Breast epithelium (tissue), 4 donors: Measurements from ENCODE around the gene RRP8. TPM values are rescaled to one million over a fixed set of nuclear protein-coding genes. Genes with fewer than 3 reads are reported as not detected.

Source experiments
- DNase-seq, 2 donors: peaks; one replicate each; pipeline ENCODE4 v3.0.0-alpha.2; 2019; ENCODE audit warnings: low spot score in 2 of 2
- H3K27ac ChIP-seq, 2 donors: fragments of 200-600 bp; sonication (generic) in 1 of 2; one replicate each; pipeline ENCODE4 v1.5.1; 2016 to 2019; ENCODE audit warnings: mild to moderate bottlenecking in 1 of 2
- H3K27me3 ChIP-seq, 2 donors: fragments of 200-600 bp; sonication (generic) in 1 of 2; one replicate each; pipeline versions ENCODE4 v1.5.1 to v1.6.0; 2017 to 2019; ENCODE audit warnings: control low read depth in 1 of 2, mild to moderate bottlenecking in 1 of 2
- H3K36me3 ChIP-seq: fragments of 200-600 bp; one replicate; pipeline ENCODE4 v1.5.1; 2019
- H3K4me1 ChIP-seq, 2 donors: fragments of 200-600 bp; sonication (generic); one replicate each; pipeline ENCODE4 v1.5.1; 2016 to 2019; ENCODE audit warnings: control low read depth in 1 of 2
- H3K4me3 ChIP-seq, 3 donors: fragments of 200-600 bp; sonication (generic); 1 replicate in 2 of 3; 2 replicates in 1 of 3; pipeline ENCODE4 v1.5.1; 2016 to 2019; ENCODE audit warnings: mild to moderate bottlenecking in 3 of 3, moderate library complexity in 2 of 3
- H3K9me3 ChIP-seq, 2 donors: fragments of 200-600 bp; sonication (generic) in 1 of 2; one replicate each; pipeline ENCODE4 v1.5.1; 2016 to 2019; ENCODE audit warnings: control low read depth in 1 of 2
- CTCF ChIP-seq, 3 donors: fragments of 450-650 bp; IDR thresholded peaks; one replicate each; pipeline ENCODE4 v1.5.1; 2016 to 2017; ENCODE audit warnings: antibody characterized with exemption in 3 of 3, mild to moderate bottlenecking in 3 of 3, moderate library complexity in 3 of 3
- POLR2A ChIP-seq: fragments of 450-650 bp; IDR thresholded peaks from one replicate; pipeline ENCODE4 v1.6.1; 2016; ENCODE audit warnings: antibody characterized with exemption, mild to moderate bottlenecking, moderate library complexity
- POLR2AphosphoS5 ChIP-seq, 3 donors: sonication (generic); formaldehyde crosslinking; IDR thresholded peaks; one replicate each; pipeline ENCODE4 v1.6.1; 2017; ENCODE audit warnings: antibody characterized with exemption in 3 of 3
- intact Hi-C: fragments of 100-400 bp; cut with DNase I; formaldehyde crosslinking; loops from one replicate; pipeline ENCODE4 v1.15.1; 2023; ENCODE audit warnings: low total_unique reads
- total RNA-seq, 3 donors: library from RNA; depleted of rRNA; stranded (reverse); fragments of >200 nt; gene quantifications; one replicate each; pipeline ENCODE4 v1.1.0, GENCODE V29; 2016

The RRP8 gene
- total RNA-seq, 3 donors from 2014 or later: 8.8 to 22.2 (median 20.3) TPM

- intact Hi-C loops: no loop called here
- peaks cover 10 to 14% of the 10 kb centered on the region in 2 donors for H3K4me1 ChIP-seq
These were observed 33.1 kb upstream of the RRP8 start for GRCh38 chr11:6636480-6636879.

GRCh38 chr11:6635082-6635932, 31.9 kb upstream of the RRP8 start:
- H3K4me1 ChIP-seq: peaks cover 10 to 14% of the 10 kb centered on the region in 2 donors
- no peaks in the 10 kb centered on the region for H3K9me3 ChIP-seq
- H3K4me3 ChIP-seq: no peak overlapping the region
- no peaks in the 10 kb centered on the region for H3K36me3 ChIP-seq
- no peak for DNase-seq
- H3K27ac ChIP-seq: peak overlapping the region; percentile 63 to 70
- TF ChIP-seq CTCF (IDR thresholded peaks at IDR 0.05): no peak
- TF ChIP-seq POLR2A: no peak
- TF ChIP-seq POLR2AphosphoS5 (IDR thresholded peaks at IDR 0.05): peak in 2 of 3 donors; percentile 75 to 76
- intact Hi-C loops: no loop called here
- no peaks in the 10 kb centered on the region for H3K27me3 ChIP-seq

More at GRCh38 chr11:6636480-6636879, 33.1 kb upstream of the RRP8 start:
- Histone ChIP-seq H3K36me3 (no peaks in the 10 kb centered on the region), H3K4me3 (no peak overlapping the region), H3K27me3 (no peaks in the 10 kb centered on the region), H3K9me3 (no peaks in the 10 kb centered on the region), H3K27ac (peak overlapping the region in 1 of 2 donors; percentile 70)
- no peak for TF ChIP-seq POLR2A
- TF ChIP-seq CTCF (IDR thresholded peaks at IDR 0.05): no peak
- no peak for TF ChIP-seq POLR2AphosphoS5 (IDR thresholded peaks at IDR 0.05)
- DNase-seq: no peak

- Histone ChIP-seq H3K4me3 (no peak overlapping the region), H3K27ac (no peak overlapping the region), H3K27me3 (no peaks in the 10 kb centered on the region), H3K9me3 (no peaks in the 10 kb centered on the region), H3K36me3 (no peaks in the 10 kb centered on the region), H3K4me1 (peaks cover 10 to 14% of the 10 kb centered on the region in 2 donors)
- intact Hi-C loops: no loop called here
- TF ChIP-seq POLR2A (no peak), CTCF (IDR thresholded peaks at IDR 0.05) (no peak), POLR2AphosphoS5 (IDR thresholded peaks at IDR 0.05) (no peak)
- DNase-seq: no peak
These were observed 31.1 kb upstream of the RRP8 start for GRCh38 chr11:6634534-6634933.

GRCh38 chr11:6633422-6634408, 30.3 kb upstream of the RRP8 start:
- no peaks in the 10 kb centered on the region for H3K9me3 ChIP-seq
- no peak for TF ChIP-seq CTCF (IDR thresholded peaks at IDR 0.05)
- no peak for TF ChIP-seq POLR2AphosphoS5 (IDR thresholded peaks at IDR 0.05)
- no peak for TF ChIP-seq POLR2A
- H3K27me3 ChIP-seq: no peaks in the 10 kb centered on the region
- intact Hi-C loops: no loop called here
- no peak overlapping the region for H3K27ac ChIP-seq
- no peak overlapping the region for H3K4me3 ChIP-seq
- peaks cover 9 to 14% of the 10 kb centered on the region in 2 donors for H3K4me1 ChIP-seq
- H3K36me3 ChIP-seq: no peaks in the 10 kb centered on the region
- no peak for DNase-seq
